ENCODE data around the gene LRRC34.
A peak's percentile ranks its signal among the peaks of the same experiment; 100 is the strongest.

LRRC34 gene

GRCh38 chr3:169836078-169836941 lies 23.6 kb upstream of the LRRC34 start:
- peak overlapping the region; percentile 22 for H3K27ac ChIP-seq (ENCODE audit: low read depth, low read length)

GRCh38 chr3:169835533-169835932 lies 22.8 kb upstream of the LRRC34 start:
- Histone ChIP-seq H3K36me3 (ENCODE audit: control insufficient read depth, low read length) (peaks cover 10% of the 10 kb centered on the region), H3F3A (ENCODE audit: control insufficient read depth, insufficient read depth) (peaks cover 3% of the 10 kb centered on the region; the same call in 1 of the 2 replicates), H3K27ac (ENCODE audit: low read depth, low read length) (peak overlapping the region; percentile 22; the same call in 1 of the 2 replicates), H3K9me2 (replicated peaks; ENCODE audit: control insufficient read depth, low read length) (no peaks in the 10 kb centered on the region), H3K4me1 (ENCODE audit: control insufficient read depth, low read length) (peaks cover 41% of the 10 kb centered on the region), H3K4me2 (ENCODE audit: low read length) (peak overlapping the region; percentile 33; the same call in 1 of the 2 replicates), H3K9me3 (ENCODE audit: control insufficient read depth, insufficient read depth, low read length) (no peaks in the 10 kb centered on the region), H3K27me3 (ENCODE audit: control insufficient read depth, low read length) (no peaks in the 10 kb centered on the region), H3K4me3 (ENCODE audit: low read length) (no peak overlapping the region), H3K79me2 (ENCODE audit: control insufficient read depth, low read length) (no peaks in the 10 kb centered on the region), H4K20me1 (ENCODE audit: control insufficient read depth, insufficient read depth, low read depth, low read length) (no peaks in the 10 kb centered on the region)
- no peak for TF ChIP-seq CTCF (IDR thresholded peaks at IDR 0.05; ENCODE audit: low read depth, low read length, poor library complexity, severe bottlenecking)
- no peak for TF ChIP-seq EZH2phosphoT487 (IDR thresholded peaks at IDR 0.05; ENCODE audit: borderline replicate concordance, low read length)

More at GRCh38 chr3:169836078-169836941, 23.6 kb upstream of the LRRC34 start:
- Histone ChIP-seq H3K79me2 (ENCODE audit: control insufficient read depth, low read length) (no peaks in the 10 kb centered on the region), H3K4me3 (ENCODE audit: low read length) (no peak overlapping the region), H3F3A (ENCODE audit: control insufficient read depth, insufficient read depth) (peaks cover 9% of the 10 kb centered on the region; the same call in 1 of the 2 replicates), H3K4me1 (ENCODE audit: control insufficient read depth, low read length) (peaks cover 49% of the 10 kb centered on the region), H3K36me3 (ENCODE audit: control insufficient read depth, low read length) (peaks cover 10% of the 10 kb centered on the region), H4K20me1 (ENCODE audit: control insufficient read depth, insufficient read depth, low read depth, low read length) (no peaks in the 10 kb centered on the region), H3K9me3 (ENCODE audit: control insufficient read depth, insufficient read depth, low read length) (no peaks in the 10 kb centered on the region), H3K9me2 (replicated peaks; ENCODE audit: control insufficient read depth, low read length) (no peaks in the 10 kb centered on the region), H3K27me3 (ENCODE audit: control insufficient read depth, low read length) (no peaks in the 10 kb centered on the region), H3K4me2 (ENCODE audit: low read length) (peak overlapping the region; percentile 33)
- TF ChIP-seq EZH2phosphoT487 (IDR thresholded peaks at IDR 0.05; ENCODE audit: borderline replicate concordance, low read length): no peak
- TF ChIP-seq CTCF (IDR thresholded peaks at IDR 0.05; ENCODE audit: low read depth, low read length, poor library complexity, severe bottlenecking): no peak

- H3K4me3 ChIP-seq (ENCODE audit: low read length): no peak overlapping the region
- H3K4me2 ChIP-seq (ENCODE audit: low read length): no peak overlapping the region
- H3K4me1 ChIP-seq (ENCODE audit: control insufficient read depth, low read length): peaks cover 11% of the 10 kb centered on the region
- no peaks in the 10 kb centered on the region for H3K9me3 ChIP-seq (ENCODE audit: control insufficient read depth, insufficient read depth, low read length)
- TF ChIP-seq EZH2phosphoT487 (IDR thresholded peaks at IDR 0.05; ENCODE audit: borderline replicate concordance, low read length) (no peak), CTCF (IDR thresholded peaks at IDR 0.05; ENCODE audit: low read depth, low read length, poor library complexity, severe bottlenecking) (no peak)
- no peaks in the 10 kb centered on the region for H4K20me1 ChIP-seq (ENCODE audit: control insufficient read depth, insufficient read depth, low read depth, low read length)
- H3K27ac ChIP-seq (ENCODE audit: low read depth, low read length): no peak overlapping the region
- H3F3A ChIP-seq (ENCODE audit: control insufficient read depth, insufficient read depth): no peaks in the 10 kb centered on the region
- H3K36me3 ChIP-seq (ENCODE audit: control insufficient read depth, low read length): no peaks in the 10 kb centered on the region
- no peaks in the 10 kb centered on the region for H3K9me2 ChIP-seq (replicated peaks; ENCODE audit: control insufficient read depth, low read length)
- H3K79me2 ChIP-seq (ENCODE audit: control insufficient read depth, low read length): no peaks in the 10 kb centered on the region
- no peaks in the 10 kb centered on the region for H3K27me3 ChIP-seq (ENCODE audit: control insufficient read depth, low read length)
Observed at GRCh38 chr3:169827712-169828111, 15.0 kb upstream of the LRRC34 start.

All from DOHH2 (cell line).